ENCODE data around the gene HOXA4. TPM values are rescaled to one million over a fixed set of nuclear protein-coding genes. Genes with fewer than 3 reads are reported as not detected.

The HOXA4 gene
- total and polyA plus RNA-seq, 2 of the 8 experiments (the other 6 are each of a cell fraction or from before 2014, with no cell fraction given), result not detected

- FAIRE-seq (no peak), DNase-seq (ENCODE audit: low read depth in 1 of 2, low spot score in 2 of 2) (peak in 1 of 2 experiments; percentile 56)
- 17% methylated on average over 30 of the region's 31 CpGs; no CpG with 5 or more reads in 1 of the 2 experiments for WGBS, 2 experiments (ENCODE audit: extremely low coverage in 1 of 2, insufficient coverage in 1 of 2, insufficient read length in 1 of 2, insufficient replicate concordance in 2 of 2, low coverage in 1 of 2, low lambda C conversion rate in 2 of 2, missing lambda C conversion rate in 1 of 2)
- Histone ChIP-seq H3K4ac (replicated peaks; ENCODE audit: insufficient read length, low read depth, low read length) (no peak overlapping the region), H3K79me1 (ENCODE audit: low read depth, low read length) (no peaks in the 10 kb centered on the region), H3K9me3 (ENCODE audit: insufficient read depth in 2 of 2, low read depth in 1 of 2, low read length in 1 of 2) (peaks cover 0 to 3% of the 10 kb centered on the region in 2 experiments; a peak in 1 of 4 replicates), H2BK20ac (ENCODE audit: low read length) (no peak overlapping the region), H3K4me1 (replicated peaks in 1 of 4; ENCODE audit: control insufficient read depth in 3 of 4, insufficient read depth in 4 of 4, low read length in 3 of 4) (peaks cover 0 to 9% (median 5%) of the 10 kb centered on the region in 4 experiments; a peak in 5 of 7 replicates), H2BK12ac (ENCODE audit: low read depth, low read length) (no peak overlapping the region), H3K18ac (ENCODE audit: extremely low read depth, low read length) (no peak overlapping the region), H4K5ac (ENCODE audit: insufficient read length, low read depth, low read length) (no peak overlapping the region), H2AFZ (ENCODE audit: low read length) (no peak overlapping the region), H3K56ac (replicated peaks; ENCODE audit: insufficient read length, low read depth, low read length) (no peak overlapping the region), H3K9ac (replicated peaks in 1 of 4; ENCODE audit: extremely low read depth in 1 of 4, low read depth in 3 of 4, low read length in 3 of 4) (no peak overlapping the region), H2BK120ac (replicated peaks; ENCODE audit: low read depth, low read length) (no peak overlapping the region), H2BK5ac (ENCODE audit: low read depth, low read length) (no peak overlapping the region), H3K4me3 (ENCODE audit: extremely low read depth in 1 of 4, insufficient read depth in 2 of 4, low read depth in 3 of 4, low read length in 4 of 4) (no peak overlapping the region), H4K91ac (replicated peaks; ENCODE audit: insufficient read length, low read length) (no peak overlapping the region), H3K23me2 (ENCODE audit: low read depth, low read length) (peaks cover 9% of the 10 kb centered on the region), H4K8ac (ENCODE audit: extremely low read depth, insufficient read depth, low read length) (peak overlapping the region; percentile 9; the same call in 1 of the 2 replicates), H3K4me2 (ENCODE audit: insufficient read depth in 1 of 2, low read depth in 2 of 2, low read length in 2 of 2) (no peak overlapping the region), H3K23ac (ENCODE audit: insufficient read length) (no peak overlapping the region), H3K14ac (ENCODE audit: insufficient read length) (no peak overlapping the region), H4K20me1 (replicated peaks in 1 of 2; ENCODE audit: control insufficient read depth in 1 of 2, insufficient read depth in 2 of 2, low read length in 2 of 2) (peaks cover 26 to 31% of the 10 kb centered on the region in 2 experiments), H3K36me3 (ENCODE audit: control insufficient read depth in 2 of 4, insufficient read depth in 4 of 4, low read length in 3 of 4) (peaks cover 0 to 6% (median 0%) of the 10 kb centered on the region in 4 experiments; a peak in 1 of 8 replicates), H2AK5ac (ENCODE audit: low read depth, low read length) (no peak overlapping the region), H3K27ac (ENCODE audit: low read depth, low read length) (no peak overlapping the region), H3K27me3 (replicated peaks in 1 of 4; ENCODE audit: control insufficient read depth in 3 of 4, extremely low read depth in 1 of 4, insufficient read depth in 3 of 4, low read length in 3 of 4) (peaks cover 96 to 100% (median 99%) of the 10 kb centered on the region in 4 experiments), H3K79me2 (ENCODE audit: control insufficient read depth in 1 of 2, insufficient read depth in 2 of 2, low read length in 2 of 2) (no peaks in the 10 kb centered on the region), H2BK15ac (ENCODE audit: low read length) (no peak overlapping the region)
- ChIA-PET POLR2A (ENCODE audit: partially characterized antibody) (no interaction called here), CTCF (ENCODE audit: partially characterized antibody) (interaction anchor here (0.7 to 12.5 kb wide), 26 partner anchors 9 to 1247 kb away, joined by 3 to 123 read pairs (median 12); partner anchors contain the start of genes HOXA1, HOXA10, HOXA3 and HOXA4)
- TF ChIP-seq BCL11A (IDR thresholded peaks at IDR 0.05; ENCODE audit: low read depth in 2 of 2, low read length in 2 of 2) (no peak), CTBP2 (IDR thresholded peaks at IDR 0.05; ENCODE audit: borderline replicate concordance, insufficient read depth, insufficient read length, low read length) (no peak), MAX (IDR thresholded peaks at IDR 0.05) (no peak), SP1 (IDR thresholded peaks at IDR 0.05; ENCODE audit: low read depth, low read length) (no peak), HDAC6 (IDR thresholded peaks at IDR 0.05; ENCODE audit: low read depth, low read length) (no peak), SIX5 (IDR thresholded peaks at IDR 0.05; ENCODE audit: low read depth, low read length) (no peak), USF2 (IDR thresholded peaks at IDR 0.05; ENCODE audit: low read length) (no peak)
Measured at GRCh38 chr7:27144781-27145164, 14.2 kb upstream of the HOXA4 start.
